Central memory CD4-positive, alpha-beta T cell (primary cell): ENCODE measurements around the gene ANTXR2.

Experiments used
- DNase-seq: peaks from one replicate; pipeline ENCODE4 v3.0.0; 2022

The ANTXR2 gene

DNA sequence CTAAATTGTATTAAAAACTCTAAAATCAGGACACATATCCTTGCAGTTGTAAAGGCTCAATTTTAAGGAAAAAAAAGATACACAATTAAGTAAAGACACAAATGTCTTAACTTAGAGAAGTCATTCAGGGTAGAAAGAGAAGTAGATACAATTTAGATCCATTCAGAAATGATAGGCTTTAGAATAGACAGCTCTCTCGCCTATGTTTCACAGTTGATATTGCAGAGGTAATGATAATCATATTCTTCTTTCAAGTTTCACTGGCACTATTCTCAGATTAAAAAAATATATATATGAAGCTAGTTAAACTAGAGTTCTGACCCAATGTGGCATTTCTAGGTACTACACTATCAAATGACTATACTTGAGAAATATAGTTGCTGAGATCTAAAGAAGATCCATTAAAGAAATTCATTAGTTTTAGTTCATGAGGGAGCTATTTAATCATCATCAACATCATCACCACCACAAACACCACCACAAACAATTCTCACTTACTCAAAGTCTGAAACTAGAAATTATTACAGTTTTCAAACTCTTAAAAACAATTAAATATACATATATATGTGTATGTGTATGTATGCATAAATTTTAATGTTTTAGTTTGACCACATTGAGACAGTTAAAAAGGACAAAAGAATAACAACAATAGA, 93.1 kb downstream of the ANTXR2 start:
- no peak for DNase-seq

DNA sequence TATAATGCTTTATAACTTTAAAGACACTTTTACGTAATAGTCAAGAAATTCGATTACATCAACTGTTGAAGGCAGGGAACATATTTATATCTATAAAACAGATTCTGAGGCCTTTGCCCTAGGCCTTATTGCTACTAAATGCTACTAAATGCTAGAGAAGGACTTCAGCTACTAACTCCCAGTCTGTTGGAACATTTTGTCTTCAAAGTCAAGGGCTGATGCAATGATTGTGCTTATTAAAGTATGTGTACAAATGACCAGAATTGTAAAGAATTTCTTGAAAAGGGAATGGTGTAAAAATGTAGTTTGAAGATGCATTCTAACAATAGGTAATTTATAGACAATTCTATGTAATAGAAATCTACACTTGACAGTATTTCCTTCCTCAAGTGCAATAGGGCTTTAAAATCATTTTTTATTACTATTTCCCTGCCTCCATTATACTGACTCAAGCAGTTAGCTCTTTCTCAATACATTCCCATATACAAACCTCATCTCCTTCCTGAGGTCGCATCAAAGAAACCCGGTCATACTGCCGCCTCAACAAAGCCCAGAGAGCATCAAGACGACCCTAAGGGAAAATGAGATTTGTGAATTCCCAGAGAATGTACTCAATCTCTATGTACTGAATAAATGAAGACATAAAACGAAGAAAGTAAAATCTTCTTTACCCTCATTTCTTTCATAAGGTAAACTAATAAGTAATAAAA, 95.7 kb downstream of the ANTXR2 start:
- no peak for DNase-seq

DNA sequence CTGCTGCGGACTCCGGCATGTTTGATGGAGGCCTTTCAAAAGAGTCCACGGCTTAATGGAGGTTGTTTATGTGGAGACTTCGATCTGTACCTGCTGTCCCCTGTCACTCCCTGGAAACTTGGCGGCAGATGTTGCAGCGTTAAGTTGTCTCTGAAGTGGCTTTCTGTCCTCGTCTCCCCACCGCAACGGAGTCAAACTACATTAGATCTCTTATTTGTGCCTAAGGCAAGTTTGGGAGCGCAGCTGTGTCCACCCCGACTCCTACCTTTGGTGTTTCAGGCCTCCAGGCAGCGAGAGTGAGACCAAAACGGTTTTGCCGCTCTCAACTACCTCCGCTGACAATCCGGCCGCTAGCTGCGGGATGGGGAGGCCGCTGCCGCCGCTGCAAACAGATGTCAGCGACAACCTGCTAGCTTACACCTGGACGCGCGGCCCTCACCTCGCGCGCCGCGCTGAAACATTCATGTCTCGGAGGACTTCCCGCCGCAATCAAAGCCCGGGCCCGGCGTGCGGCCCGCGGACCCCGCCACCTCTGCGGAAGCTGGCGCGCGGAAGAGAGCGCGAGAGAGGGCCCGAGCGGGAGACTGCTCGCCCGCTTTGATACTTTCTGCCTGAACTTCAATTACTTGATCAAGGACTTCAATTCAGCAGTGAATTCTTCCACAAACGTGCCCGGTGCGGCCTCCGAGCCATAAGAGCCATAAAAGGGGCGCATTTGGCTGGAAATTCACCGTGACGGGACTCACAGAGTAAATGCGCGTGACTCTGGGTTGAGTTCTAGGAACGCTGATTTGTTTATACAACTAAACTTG, 108.4 kb downstream of the ANTXR2 start:
- no peak for DNase-seq

DNA sequence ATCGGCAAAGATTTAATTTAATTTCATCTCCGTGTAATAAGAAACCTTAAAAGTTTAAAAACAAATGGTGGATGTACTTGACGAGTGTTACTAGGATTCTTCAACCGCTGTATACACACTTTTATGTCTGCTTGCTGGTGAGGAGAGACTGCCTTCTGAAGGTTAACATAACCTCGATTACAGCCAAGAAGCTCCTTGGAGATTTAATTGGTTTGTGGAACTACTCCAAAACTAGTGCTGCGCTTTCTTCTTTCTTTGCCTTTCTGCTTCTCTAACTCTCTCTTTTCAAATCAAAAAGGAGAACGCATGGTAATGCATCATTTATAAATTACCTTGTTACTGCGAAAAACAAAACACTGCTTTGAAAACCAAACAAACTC, 109.0 kb downstream of the ANTXR2 start:
- no peak for DNase-seq

DNA sequence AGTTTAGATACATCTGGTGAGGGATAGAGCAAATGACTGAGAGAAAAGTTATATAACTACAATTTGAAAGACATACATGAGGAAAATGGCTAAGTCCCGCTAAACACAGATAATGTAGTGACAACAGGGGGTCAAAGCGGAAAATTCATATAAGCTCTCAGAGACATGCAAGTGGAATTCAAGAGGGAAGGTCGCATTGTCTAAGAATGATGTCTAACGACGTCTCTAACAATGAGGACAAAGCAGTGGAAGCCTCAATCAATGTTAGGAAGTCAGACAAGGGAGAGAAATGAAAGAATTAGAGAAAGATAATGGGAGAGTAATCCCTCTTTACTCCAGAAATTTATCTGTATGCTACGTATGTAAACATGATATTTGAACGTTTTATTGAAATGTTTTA, 113.4 kb downstream of the ANTXR2 start:
- no peak for DNase-seq

DNA sequence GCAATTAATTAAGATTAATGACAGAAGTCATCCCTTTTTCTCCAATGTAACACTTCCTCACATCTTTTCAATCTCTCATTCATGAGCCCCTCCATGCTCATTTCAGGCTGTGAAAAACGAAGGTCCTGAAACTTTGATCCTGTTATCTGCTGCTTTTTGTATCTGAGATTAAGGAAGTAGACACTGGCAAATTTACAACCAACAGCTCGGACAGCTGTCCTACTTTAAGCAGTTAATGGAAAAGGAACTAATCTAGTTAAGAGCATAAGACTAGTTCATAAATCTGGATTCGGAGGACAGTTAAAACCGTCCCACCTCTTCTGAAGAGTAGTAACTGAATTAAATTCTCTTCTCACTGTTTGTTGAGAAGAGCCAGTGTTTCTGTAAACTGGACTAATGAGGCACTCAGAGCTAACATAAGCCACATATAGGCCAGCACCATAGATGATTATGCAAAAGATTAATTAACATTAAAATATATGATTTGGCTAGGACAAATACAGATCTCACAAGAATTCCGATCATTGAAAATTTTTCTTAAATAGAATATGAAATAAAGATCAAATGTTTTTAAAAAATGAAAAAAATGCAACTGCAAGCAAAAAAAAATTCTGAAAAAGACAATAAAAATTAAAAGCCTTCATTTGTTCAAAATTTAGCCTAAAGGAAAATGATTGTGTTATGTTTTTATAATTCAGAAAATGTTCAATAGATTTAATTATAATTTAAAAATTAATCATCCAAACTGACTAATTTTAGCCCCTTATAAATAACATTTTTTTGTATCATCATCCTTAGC, 114.4 kb downstream of the ANTXR2 start:
- DNase-seq: no peak

DNA sequence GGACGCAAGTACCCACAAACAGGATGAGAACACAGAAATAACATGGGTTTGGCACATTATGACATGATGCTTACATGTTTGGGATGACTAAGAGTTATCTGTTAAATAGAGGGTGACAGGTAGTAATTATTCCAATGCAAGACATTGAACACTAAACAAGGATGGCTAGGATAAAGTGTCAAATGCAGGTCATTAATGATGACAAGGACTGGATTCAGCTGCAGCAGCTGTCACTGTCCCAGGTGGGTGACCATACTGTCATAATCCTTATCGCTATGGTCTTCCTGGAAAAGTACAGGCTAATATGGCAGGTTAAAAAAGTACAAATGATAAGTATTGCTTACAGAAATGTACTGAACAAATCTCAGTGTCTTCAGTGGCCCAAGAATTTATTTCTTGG, 123.9 kb downstream of the ANTXR2 start:
- no peak for DNase-seq

DNA sequence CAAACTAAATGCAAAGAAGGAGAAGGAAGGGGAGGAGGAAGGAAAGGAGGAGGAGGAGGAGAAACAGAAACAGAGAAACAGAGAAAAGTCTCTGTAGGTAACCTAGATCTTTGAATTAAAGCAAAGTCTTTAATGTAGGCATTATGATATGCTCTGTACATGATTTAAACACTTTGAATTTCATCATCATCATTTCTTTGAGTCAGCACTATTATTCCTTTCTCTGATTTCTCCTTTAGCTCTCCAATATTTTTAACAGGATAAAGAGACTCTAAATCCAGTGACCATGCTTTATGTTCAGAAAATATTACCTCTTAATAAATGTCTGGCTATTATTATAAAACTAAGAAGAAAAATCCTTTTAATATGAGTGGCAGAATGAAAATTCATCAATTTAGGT, 124.3 kb downstream of the ANTXR2 start:
- no peak for DNase-seq

DNA sequence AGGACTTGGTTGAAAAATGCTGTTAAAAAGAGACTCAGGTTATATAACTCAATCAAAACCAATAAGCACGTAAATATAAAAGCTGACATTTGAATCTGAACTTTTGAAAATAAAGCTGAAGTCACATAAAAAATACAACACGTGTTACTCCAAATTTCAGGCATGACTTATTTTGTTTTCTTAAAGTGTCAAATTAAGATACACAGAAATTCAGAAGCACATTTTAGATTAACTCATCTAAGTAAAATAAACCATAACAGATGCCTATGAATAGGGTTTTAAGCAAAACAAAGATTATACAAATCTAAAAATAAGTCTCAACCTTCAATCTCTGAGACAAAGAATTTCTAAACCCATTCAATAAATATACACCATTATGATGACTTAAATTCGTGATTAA, 124.8 kb downstream of the ANTXR2 start:
- DNase-seq: no peak

DNA sequence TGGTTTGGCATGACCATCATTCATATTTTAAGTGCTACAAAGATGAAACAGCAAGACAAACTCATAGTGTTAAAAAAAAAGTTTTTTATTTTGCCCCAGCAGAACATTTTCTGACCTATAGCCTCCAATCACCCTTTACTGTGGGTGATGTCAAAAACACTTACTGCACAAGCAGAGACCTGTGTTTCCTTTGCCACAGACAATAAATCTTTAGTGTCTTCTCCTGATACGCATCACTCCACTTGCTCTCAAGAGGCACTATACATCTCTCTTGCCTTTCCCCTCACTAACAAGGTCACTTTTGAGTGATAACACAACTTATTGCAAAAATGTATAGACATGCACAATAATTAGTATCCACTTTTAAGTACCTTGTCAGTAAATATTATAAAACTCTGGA, 125.6 kb downstream of the ANTXR2 start:
- no peak for DNase-seq

DNA sequence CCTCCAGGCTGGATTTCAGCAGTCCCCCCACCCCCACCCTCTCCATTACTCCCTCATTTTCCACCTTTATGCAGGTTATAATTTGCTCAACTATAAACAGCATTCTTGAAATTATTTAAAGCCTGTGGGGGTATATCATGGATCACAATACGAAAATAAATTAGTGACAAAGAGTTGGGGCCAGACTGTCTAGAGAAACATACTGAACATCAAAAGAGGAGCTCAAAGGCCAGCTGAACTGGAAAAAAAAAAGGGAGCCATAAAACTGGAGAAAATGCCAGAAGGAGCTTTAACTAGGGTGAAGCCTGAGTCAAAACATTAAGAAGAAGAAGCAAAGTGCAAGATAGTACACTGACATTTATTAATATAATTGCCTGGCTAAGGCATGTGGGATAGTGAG, 137.8 kb downstream of the ANTXR2 start:
- no peak for DNase-seq

DNA sequence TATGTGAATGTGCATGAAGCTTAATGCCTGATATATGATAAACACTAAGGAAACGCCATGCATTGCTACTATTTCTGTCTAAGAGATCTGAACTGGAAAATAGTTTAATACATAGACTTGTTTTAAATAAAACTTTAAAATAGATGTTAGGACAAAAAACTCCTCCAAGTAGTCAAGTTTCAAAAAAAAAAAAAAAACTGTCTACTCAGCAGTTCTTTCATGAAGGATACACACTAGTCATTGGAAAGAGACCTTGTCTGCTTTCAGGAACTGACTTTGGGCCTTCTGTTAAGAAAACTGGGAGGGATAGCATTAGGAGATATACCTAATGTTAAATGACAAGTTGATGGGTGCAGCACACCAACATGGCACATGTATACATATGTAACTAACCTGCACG, 138.4 kb downstream of the ANTXR2 start:
- no peak for DNase-seq

DNA sequence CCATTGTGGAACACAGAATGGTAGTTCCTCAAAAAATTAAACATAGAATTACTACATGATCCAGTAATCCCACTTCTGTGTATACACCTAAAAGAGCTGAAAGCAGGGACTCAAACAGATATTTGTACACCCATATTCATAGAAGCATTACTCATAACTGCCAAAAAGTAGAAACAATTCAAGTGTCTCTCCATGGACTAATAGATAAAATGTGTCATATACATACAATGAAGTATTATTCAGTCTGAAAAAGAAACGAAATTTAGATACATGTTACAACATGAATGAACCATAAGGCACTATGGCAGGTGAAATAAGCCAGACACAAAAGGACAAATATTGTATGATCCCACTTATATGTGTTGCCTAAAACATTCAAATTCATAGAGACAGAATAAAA, 145.1 kb downstream of the ANTXR2 start:
- no peak for DNase-seq

DNA sequence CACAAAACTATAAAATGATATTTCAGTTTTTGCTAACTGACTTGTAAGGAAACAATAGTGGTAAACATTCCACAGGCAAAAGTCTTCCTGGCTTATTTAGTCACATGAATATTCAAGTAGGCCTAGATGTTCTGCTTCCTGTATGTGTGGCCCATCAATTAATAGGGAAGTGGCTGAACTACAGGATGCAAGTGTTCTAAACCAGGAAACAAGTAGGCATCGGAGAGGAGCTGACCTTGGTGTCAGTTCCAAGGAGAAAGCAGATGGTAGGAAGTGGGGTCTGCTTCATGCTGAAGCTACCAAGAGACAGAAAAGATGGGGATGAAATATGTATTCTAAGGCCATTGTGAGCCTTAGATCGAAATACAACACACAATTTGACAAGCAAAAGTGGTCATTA, 149.7 kb downstream of the ANTXR2 start:
- DNase-seq: no peak

DNA sequence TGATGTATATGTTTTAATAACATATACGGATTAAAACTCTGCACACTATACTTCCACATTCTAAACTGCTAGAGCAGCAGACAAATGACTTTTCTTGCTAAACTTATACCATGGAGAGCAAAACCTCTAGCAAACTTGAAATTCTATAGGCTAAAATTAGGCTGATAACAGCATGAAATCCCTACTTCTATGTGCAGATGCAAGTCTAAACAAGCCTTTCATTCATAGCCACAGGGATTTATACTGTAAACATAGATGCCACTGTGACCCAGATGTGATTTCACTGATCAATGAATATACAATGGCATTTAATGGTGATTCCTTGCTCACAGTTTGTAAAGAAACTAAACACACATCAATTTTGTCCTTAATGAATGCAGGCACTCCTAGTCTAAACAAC, 151.0 kb downstream of the ANTXR2 start:
- DNase-seq: no peak

DNA sequence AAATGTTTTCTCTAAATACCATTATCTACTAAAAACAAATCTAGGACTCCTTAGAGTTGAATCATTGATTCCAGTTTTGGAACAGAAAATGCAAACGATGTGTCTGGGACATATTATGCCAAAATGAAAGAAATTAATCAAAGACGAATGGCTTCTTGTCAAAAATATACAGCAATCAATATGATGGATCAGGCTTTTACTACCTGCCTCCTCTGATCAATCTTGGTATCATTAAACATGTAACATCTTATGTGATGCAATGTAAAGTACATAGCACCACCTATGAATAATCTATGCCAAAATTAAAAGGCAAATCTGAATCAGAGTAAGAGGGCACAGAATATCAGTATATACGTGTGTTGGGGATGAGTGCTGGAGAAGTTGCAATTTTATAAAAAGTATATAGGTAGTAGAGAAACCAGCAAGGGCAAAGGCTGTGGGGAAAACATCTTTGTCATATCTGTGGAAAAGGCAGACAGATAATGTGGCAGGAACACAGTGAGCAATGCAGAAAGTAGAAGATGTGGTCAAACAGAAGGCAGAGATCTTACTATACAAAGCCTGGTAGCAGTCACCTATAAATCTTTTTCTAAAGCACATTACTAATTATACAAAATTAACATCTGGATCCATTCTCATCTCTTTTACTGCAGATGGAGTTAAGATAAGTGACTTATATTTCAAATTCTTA, 152.7 kb downstream of the ANTXR2 start:
- DNase-seq: no peak

DNA sequence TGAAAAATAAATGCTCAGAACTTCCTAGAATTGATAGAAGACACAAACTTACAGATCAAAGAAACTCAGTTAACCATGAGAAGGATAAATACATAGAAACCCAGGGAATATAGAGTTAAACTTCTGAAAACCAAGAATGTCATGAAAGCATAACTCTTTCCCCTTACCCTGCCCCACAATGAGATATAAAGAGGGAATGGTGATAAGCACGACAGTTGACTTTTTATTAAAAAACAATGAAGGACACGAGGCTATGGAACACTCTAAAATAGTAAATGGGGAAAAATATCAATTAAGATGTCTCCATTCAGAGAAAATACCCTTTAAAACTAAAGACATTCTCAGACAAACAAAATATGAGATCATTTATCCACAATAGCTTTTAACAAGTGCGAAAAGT, 154.7 kb downstream of the ANTXR2 start:
- no peak for DNase-seq

DNA sequence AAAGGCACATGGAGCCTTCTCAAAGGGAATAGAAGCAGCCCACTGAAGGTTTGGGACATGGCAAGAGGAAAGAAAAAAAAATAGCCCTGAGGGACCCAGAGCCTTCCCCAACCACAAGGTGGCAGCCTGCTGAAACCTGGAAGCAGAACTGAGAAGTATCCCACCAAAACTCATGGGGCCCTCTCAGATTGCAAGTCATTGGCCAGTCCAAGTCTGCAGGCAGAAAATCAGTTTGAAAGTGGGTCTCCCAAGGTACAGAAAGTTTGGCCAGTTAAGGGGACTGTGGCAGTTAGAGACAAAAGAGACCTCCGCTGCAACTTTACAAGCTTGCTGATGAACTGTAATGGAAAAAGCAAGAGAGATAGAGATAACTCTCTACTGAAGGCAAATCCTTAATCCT, 155.8 kb downstream of the ANTXR2 start:
- peak; percentile 14 for DNase-seq

DNA sequence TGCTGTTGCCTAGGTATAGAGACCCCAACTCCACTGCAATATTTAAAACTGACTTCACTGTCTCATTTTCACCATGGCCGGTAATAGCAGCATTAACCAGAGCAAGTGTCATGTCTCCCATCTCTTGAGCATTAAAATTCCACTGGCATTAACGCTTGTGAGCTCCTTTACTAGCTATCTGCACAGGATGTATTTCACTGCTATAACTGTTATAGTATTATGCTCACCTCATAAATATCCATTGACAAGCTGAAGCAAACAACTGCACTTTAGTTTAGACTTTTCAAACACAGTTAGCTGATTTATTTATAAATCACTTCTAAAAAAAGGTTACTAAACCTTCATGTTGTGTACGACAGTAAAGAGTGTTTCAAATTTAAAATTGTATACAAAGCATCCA, 157.8 kb downstream of the ANTXR2 start:
- no peak for DNase-seq

DNA sequence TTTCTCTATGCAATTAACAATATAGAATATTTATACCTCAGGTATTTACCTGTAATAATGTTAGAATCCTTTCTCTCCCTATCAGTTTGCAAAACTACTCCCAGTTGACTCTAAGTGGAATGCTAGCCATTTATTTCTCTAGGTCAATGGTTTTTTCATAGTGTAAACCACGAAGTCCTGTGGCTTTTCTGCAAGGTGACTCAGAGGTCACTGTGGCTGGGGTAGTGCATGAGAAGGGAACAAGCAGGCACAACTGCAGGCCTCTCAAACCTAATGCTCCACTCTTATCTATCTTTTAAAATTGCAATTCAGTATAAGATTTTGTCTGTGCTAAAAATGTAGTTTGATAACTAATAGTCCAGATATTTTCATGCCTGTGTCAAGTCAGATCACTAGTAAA, 159.4 kb downstream of the ANTXR2 start:
- DNase-seq: no peak

DNA sequence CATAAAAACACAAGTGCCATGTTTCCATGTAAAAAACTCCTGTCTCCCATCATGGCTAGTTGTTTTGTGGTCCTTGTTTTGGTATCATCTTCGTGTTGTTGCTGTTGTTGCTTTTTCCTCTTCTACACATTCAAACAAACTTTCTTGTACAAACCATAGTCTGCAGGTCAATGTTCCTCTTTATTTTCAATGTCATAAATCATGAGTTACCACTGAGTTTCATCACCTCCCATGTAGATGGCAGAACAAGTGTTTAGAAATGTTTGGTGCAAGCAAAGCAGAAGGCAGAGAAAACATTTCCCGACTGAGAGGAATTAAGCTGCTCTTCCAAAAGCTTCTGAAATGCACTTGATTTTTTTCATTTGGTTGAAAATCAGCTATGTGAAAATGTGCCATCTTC, 166.0 kb downstream of the ANTXR2 start:
- DNase-seq: no peak

DNA sequence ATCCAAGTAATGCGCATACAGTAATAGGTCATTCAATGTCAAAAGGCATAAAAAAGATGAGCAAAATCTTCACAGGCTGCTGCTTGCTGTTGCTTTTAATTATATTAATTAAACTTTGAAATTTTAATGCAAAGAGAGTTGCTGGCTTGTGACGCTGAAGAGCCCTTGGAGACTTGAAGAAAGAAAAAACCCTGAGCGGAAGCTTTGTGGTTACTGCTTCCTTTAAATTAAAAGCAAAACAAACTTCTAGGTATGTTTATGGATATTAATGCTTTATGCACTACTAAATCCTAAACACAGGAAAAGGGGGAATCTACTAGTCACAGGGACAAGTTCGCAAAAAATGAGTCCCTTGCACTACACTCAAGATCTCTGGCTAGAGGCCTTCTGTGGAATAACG, 166.7 kb downstream of the ANTXR2 start:
- peak; percentile 5 for DNase-seq

DNA sequence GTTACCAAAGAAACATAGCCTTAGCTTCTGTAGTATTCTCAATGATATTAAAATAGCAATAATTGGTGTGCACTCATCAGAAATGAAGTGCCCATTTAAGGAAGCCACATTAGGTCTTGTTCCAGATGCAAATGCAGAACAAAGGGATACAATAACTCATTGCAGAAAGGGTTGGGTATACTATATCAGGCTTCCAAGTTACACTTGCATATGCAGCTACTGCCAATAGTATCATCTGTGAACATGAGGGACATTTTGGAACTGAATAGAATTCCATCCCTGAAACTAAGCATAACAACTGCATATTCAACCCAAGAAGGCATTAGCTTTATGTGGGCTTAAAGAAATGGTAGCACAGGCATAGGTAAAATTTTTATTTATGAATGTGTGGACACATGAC, 167.8 kb downstream of the ANTXR2 start:
- no peak for DNase-seq
